ENCODE measurements around the gene MEX3D. TPM values are rescaled to one million over a fixed set of nuclear protein-coding genes. Genes with fewer than 3 reads are reported as not detected.

The MEX3D gene
- 2.1 and 2.5 TPM in 2 replicates for total RNA-seq

DNA sequence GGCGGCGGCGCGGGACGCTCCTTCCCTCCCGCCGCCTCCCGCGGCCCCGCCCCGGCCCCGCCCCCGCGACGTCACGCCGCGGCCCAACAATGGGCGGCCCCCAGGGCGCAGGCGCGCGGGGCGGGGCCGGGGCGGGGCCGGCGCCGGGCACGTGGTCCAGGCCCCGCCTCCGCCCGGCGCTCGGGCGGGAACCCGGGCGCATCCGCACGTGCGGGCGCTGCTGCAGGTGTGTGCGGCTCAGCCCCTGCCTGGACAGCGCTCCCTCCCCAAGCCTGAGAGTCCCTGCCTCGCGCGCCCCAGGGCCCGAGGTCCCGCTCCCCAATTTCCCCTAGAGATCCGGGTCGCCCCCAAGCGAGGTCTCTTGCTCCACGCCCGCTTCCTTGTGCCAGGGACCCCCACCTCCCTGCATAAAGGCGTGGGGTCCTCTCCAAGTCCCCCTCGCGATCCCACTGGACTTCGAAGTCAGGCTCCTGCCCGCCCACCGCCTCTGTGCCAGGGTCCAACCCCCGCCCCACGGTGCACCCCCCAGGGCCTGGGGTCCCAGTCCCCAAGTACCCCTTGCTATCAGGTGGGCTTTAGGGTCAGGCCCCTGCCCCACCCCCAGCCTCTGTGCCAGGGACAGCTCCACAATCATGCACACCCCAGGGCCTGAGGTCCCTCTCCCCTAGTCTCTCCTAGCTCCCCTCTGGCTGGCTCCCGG lies at the start of gene MEX3D:
TSS of gene MEX3D (minus strand) at position 6 of the 700 bp plus-strand sequence. CDS start 267 bp downstream, outside the sequence.
- no peak within 1 kb of the TSS for H3K27ac Mint-ChIP-seq
- no peaks in the 10 kb centered on the region for H3K9me3 Mint-ChIP-seq
- CTCF ChIA-PET, result no interaction called here
- H3K36me3 Mint-ChIP-seq (ENCODE audit: low read depth), result no peaks in the 10 kb centered on the region
- TF ChIP-seq, protein P1, sequence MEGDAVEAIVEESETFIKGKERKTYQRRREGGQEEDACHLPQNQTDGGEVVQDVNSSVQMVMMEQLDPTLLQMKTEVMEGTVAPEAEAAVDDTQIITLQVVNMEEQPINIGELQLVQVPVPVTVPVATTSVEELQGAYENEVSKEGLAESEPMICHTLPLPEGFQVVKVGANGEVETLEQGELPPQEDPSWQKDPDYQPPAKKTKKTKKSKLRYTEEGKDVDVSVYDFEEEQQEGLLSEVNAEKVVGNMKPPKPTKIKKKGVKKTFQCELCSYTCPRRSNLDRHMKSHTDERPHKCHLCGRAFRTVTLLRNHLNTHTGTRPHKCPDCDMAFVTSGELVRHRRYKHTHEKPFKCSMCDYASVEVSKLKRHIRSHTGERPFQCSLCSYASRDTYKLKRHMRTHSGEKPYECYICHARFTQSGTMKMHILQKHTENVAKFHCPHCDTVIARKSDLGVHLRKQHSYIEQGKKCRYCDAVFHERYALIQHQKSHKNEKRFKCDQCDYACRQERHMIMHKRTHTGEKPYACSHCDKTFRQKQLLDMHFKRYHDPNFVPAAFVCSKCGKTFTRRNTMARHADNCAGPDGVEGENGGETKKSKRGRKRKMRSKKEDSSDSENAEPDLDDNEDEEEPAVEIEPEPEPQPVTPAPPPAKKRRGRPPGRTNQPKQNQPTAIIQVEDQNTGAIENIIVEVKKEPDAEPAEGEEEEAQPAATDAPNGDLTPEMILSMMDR (IDR thresholded peaks at IDR 0.05), result no peak
- peak within 1 kb of the TSS; percentile 57 for H3K4me3 Mint-ChIP-seq
- H3K27me3 Mint-ChIP-seq, result no peaks in the 10 kb centered on the region
- DNase-seq, result peak; percentile 77
- peak; percentile 93 for ATAC-seq (ENCODE audit: low read depth)
- intact Hi-C loops (cut with micrococcal nuclease), result loop anchor here (1.0 kb wide), 1 partner anchor 23 kb away; no protein-coding TSS in a partner anchor
- peaks cover 5% of the 10 kb centered on the region for H3K4me1 Mint-ChIP-seq
- POLR2A ChIA-PET, result interaction anchor here (0.9 to 1.6 kb wide), 2 partner anchors 25 to 38 kb away, joined by 3 to 8 read pairs; no protein-coding TSS in a partner anchor

DNA sequence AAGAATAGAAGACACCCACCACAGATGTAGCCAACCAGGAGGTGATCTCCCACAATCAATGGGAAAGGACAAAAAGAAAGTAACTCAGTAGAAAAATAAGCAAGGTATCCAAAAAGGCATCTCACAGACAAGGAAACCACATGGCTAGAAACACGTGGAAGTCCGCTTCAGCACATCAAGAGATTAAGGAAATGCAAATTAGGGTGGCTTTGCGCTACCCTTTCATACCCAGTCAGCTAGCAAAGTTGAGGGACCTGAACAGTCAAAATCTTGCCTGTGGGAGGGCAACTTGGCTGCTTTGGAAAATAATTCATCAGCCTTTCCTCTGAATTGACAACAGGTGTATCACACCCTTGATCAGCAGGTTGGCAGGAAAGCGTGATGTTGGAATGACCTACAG lies 48.8 kb upstream of the MEX3D start:
- Mint-ChIP-seq H3K4me1 (peaks cover 30% of the 10 kb centered on the region), H3K36me3 (ENCODE audit: low read depth) (peaks cover 69% of the 10 kb centered on the region), H3K9me3 (no peaks in the 10 kb centered on the region), H3K4me3 (no peak overlapping the region), H3K27me3 (no peaks in the 10 kb centered on the region), H3K27ac (peak overlapping the region; percentile 43)
- intact Hi-C loops (cut with micrococcal nuclease), result loop anchor here (1.0 kb wide), 1 partner anchor 10 kb away; no protein-coding TSS in a partner anchor
- TF ChIP-seq, protein P1 (IDR thresholded peaks at IDR 0.05), result no peak
- ChIA-PET CTCF (interaction anchor here (1.0 to 3.3 kb wide), 4 partner anchors 35 to 209 kb away, joined by 3 to 19 read pairs (median 4); no protein-coding TSS in a partner anchor), POLR2A (interaction anchor here (0.6 to 1.8 kb wide), 8 partner anchors 8 to 56 kb away, joined by 3 to 7 read pairs (median 4); partner anchors contain the start of genes MBD3 and UQCR11)
- peak; percentile 45 for ATAC-seq (ENCODE audit: low read depth)
- DNase-seq, result no peak

DNA sequence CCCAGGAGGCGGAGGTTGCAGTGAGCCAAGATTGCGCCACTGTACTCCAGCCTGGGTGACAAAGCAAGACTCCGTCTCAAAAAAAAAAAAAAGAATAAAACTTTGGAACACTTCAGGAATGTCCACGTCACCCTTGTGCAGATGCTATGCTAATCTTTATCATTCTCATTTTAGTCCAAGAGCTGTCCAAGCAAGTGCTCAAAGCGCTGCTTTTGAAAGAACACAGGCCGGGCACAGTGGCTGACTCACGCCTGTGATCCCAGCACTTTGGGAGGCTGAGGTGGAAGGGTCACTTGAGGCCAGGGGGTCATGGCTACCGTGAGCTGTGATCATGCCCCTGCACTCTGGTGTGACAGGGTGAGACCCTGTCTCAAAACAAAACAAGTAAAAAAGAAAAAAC lies 48.3 kb upstream of the MEX3D start:
- Mint-ChIP-seq H3K27ac (peak overlapping the region; percentile 43), H3K27me3 (no peaks in the 10 kb centered on the region), H3K4me3 (no peak overlapping the region), H3K36me3 (ENCODE audit: low read depth) (peaks cover 72% of the 10 kb centered on the region), H3K9me3 (no peaks in the 10 kb centered on the region), H3K4me1 (peaks cover 30% of the 10 kb centered on the region)
- DNase-seq, result no peak
- ChIA-PET CTCF (interaction anchor here (1.0 to 3.3 kb wide), 4 partner anchors 35 to 210 kb away, joined by 3 to 19 read pairs (median 4); no protein-coding TSS in a partner anchor), POLR2A (interaction anchor here (0.6 to 1.8 kb wide), 7 partner anchors 11 to 56 kb away, joined by 3 to 6 read pairs (median 3); partner anchors contain the start of genes MBD3 and UQCR11)
- TF ChIP-seq, protein P1 (IDR thresholded peaks at IDR 0.05), result no peak
- intact Hi-C loops (cut with micrococcal nuclease), result no loop called here
- ATAC-seq (ENCODE audit: low read depth), result no peak

DNA sequence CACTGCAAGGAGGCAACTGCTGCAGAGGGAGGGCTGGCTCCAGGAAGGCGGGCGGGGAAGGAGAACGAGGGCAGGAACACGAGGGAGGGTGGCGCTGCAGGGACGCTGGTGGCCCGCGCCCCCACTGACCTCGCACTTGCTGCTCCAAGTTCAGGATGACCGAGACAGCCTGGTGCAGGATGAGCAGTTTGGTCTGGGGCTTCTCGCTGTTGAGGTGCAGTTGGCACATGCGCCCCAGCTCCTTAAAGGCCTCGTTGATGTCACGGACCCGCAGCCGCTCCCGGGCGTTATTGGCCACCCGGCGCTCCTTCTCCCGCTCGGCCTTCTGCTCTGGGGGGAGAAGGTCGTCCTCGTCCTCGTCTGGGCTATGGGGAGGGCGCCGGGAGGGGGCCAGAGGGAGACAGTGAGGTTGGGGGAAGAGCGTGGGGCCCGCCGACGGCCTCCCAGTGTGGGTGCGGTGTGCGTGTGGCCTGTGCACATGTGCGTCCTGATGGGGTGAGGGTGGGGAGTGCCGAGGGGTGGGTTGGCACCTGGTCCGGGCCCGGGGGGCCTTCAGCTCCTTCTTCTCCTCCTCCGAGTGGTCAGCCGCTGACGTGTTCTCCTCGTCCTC lies 47.1 kb upstream of the MEX3D start:
- DNase-seq, result no peak
- no peak overlapping the region for H3K4me3 Mint-ChIP-seq
- TF ChIP-seq, protein P1 (IDR thresholded peaks at IDR 0.05), result no peak
- H3K36me3 Mint-ChIP-seq (ENCODE audit: low read depth), result peaks cover 77% of the 10 kb centered on the region
- no peak for ATAC-seq (ENCODE audit: low read depth)
- no peak overlapping the region for H3K27ac Mint-ChIP-seq
- CTCF ChIA-PET, result no interaction called here
- intact Hi-C loops (cut with micrococcal nuclease), result no loop called here
- no peaks in the 10 kb centered on the region for H3K27me3 Mint-ChIP-seq
- POLR2A ChIA-PET, result interaction anchor here (0.6 kb wide), 1 partner anchor 10 kb away, joined by 8 read pairs; the partner anchor contains the start of gene UQCR11
- peaks cover 31% of the 10 kb centered on the region for H3K4me1 Mint-ChIP-seq
- H3K9me3 Mint-ChIP-seq, result no peaks in the 10 kb centered on the region
